ENCODE data around the gene LMO2.

Gene LMO2

DNA sequence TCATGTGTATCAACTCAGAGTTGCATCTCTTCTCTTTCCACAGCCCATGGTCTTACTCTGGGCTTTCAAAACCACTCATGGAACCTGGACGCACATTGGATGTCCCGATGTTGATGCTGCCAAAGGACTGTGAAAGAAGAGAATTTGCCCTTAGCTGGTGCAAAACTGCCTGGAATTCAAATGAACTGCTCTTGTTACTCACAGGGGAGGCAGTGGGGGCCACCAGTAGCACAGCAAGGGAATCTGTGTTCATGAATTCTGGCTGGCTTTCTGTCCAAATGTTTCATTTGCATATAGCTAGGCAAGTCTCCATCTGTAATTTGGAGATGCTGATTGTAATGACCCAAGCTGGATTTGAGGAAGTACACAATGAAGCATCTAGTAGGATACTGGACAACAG is 24.9 kb downstream of the LMO2 start:
- no peak for TF ChIP-seq PPARA (CRISPR knock-in tag; IDR thresholded peaks at IDR 0.05; ENCODE audit: borderline replicate concordance)
- TF ChIP-seq ZFP3 (CRISPR knock-in tag; IDR thresholded peaks at IDR 0.05) = no peak
- no peak for TF ChIP-seq ARNTL (CRISPR knock-in tag; IDR thresholded peaks at IDR 0.05; ENCODE audit: borderline replicate concordance, low read depth)
- no peak for TF ChIP-seq TCF4 (CRISPR knock-in tag; IDR thresholded peaks at IDR 0.05; ENCODE audit: borderline replicate concordance)
- TF ChIP-seq CSDC2 (CRISPR knock-in tag; IDR thresholded peaks at IDR 0.05) = no peak
- TF ChIP-seq ZNF8 (CRISPR knock-in tag; IDR thresholded peaks at IDR 0.05) = no peak
- TF ChIP-seq CREB5 (CRISPR knock-in tag; IDR thresholded peaks at IDR 0.05; ENCODE audit: low read depth) = no peak
- TF ChIP-seq ZFP30 (CRISPR knock-in tag; IDR thresholded peaks at IDR 0.05) = no peak
- no peak for TF ChIP-seq GLIS3 (CRISPR knock-in tag; IDR thresholded peaks at IDR 0.05)
- no peak for TF ChIP-seq OSR1 (CRISPR knock-in tag; IDR thresholded peaks at IDR 0.05)
- ATAC-seq = no peak

GRCh38 chr11:33864479-33864878 is 27.4 kb downstream of the LMO2 start:
- TF ChIP-seq CREB5 (CRISPR knock-in tag; IDR thresholded peaks at IDR 0.05; ENCODE audit: low read depth) (no peak), ZFP3 (CRISPR knock-in tag; IDR thresholded peaks at IDR 0.05) (no peak), CSRNP3 (CRISPR knock-in tag; IDR thresholded peaks at IDR 0.05) (no peak), ESRRG (CRISPR knock-in tag; IDR thresholded peaks at IDR 0.05) (no peak), OSR1 (CRISPR knock-in tag; IDR thresholded peaks at IDR 0.05) (no peak), TOX (CRISPR knock-in tag; IDR thresholded peaks at IDR 0.05; ENCODE audit: borderline replicate concordance) (no peak), TSHZ2 (CRISPR knock-in tag; IDR thresholded peaks at IDR 0.05) (no peak), TCF4 (CRISPR knock-in tag; IDR thresholded peaks at IDR 0.05; ENCODE audit: borderline replicate concordance) (no peak), ZNF70 (CRISPR knock-in tag; IDR thresholded peaks at IDR 0.05) (no peak), SNAI2 (CRISPR knock-in tag; IDR thresholded peaks at IDR 0.05) (no peak), CSDC2 (CRISPR knock-in tag; IDR thresholded peaks at IDR 0.05) (no peak), ZNF565 (CRISPR knock-in tag; conservative IDR thresholded peaks at IDR 0.05; ENCODE audit: low read depth) (no peak), ZFP30 (CRISPR knock-in tag; IDR thresholded peaks at IDR 0.05) (no peak), ISL1 (CRISPR knock-in tag; IDR thresholded peaks at IDR 0.05) (no peak), RARB (CRISPR knock-in tag; IDR thresholded peaks at IDR 0.05) (no peak), GLIS3 (CRISPR knock-in tag; IDR thresholded peaks at IDR 0.05) (no peak), ZNF8 (CRISPR knock-in tag; IDR thresholded peaks at IDR 0.05) (no peak)
- TF ChIP-seq, protein P1, sequence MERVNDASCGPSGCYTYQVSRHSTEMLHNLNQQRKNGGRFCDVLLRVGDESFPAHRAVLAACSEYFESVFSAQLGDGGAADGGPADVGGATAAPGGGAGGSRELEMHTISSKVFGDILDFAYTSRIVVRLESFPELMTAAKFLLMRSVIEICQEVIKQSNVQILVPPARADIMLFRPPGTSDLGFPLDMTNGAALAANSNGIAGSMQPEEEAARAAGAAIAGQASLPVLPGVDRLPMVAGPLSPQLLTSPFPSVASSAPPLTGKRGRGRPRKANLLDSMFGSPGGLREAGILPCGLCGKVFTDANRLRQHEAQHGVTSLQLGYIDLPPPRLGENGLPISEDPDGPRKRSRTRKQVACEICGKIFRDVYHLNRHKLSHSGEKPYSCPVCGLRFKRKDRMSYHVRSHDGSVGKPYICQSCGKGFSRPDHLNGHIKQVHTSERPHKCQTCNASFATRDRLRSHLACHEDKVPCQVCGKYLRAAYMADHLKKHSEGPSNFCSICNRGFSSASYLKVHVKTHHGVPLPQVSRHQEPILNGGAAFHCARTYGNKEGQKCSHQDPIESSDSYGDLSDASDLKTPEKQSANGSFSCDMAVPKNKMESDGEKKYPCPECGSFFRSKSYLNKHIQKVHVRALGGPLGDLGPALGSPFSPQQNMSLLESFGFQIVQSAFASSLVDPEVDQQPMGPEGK (CRISPR knock-in tag; IDR thresholded peaks at IDR 0.05; ENCODE audit: borderline replicate concordance) = no peak
- TF ChIP-seq, protein P2, sequence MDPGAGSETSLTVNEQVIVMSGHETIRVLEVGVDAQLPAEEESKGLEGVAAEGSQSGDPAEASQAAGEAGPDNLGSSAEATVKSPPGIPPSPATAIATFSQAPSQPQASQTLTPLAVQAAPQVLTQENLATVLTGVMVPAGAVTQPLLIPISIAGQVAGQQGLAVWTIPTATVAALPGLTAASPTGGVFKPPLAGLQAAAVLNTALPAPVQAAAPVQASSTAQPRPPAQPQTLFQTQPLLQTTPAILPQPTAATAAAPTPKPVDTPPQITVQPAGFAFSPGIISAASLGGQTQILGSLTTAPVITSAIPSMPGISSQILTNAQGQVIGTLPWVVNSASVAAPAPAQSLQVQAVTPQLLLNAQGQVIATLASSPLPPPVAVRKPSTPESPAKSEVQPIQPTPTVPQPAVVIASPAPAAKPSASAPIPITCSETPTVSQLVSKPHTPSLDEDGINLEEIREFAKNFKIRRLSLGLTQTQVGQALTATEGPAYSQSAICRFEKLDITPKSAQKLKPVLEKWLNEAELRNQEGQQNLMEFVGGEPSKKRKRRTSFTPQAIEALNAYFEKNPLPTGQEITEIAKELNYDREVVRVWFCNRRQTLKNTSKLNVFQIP (CRISPR knock-in tag; IDR thresholded peaks at IDR 0.05; ENCODE audit: borderline replicate concordance, low read depth) = no peak
- no peak for ATAC-seq
